ENCODE measurements around the gene ZMPSTE24.

The ZMPSTE24 gene

GRCh38 chr1:40258445-40258769 is 371 bp downstream of the ZMPSTE24 start:
- DNase-seq (ENCODE audit: extremely low read depth in 1 of 2, low read depth in 1 of 2), result no peak

- peak in 1 of 2 donors; percentile 28 for DNase-seq (ENCODE audit: extremely low read depth in 1 of 2, low read depth in 1 of 2)
Observed at GRCh38 chr1:40264354-40264781, 6.3 kb downstream of the ZMPSTE24 start.

GRCh38 chr1:40265298-40265697 is 7.3 kb downstream of the ZMPSTE24 start:
- DNase-seq (ENCODE audit: extremely low read depth in 1 of 2, low read depth in 1 of 2), result no peak

- DNase-seq (ENCODE audit: extremely low read depth in 1 of 2, low read depth in 1 of 2), result no peak
Observed at GRCh38 chr1:40265919-40266318, 7.9 kb downstream of the ZMPSTE24 start.

- no peak for DNase-seq (ENCODE audit: extremely low read depth in 1 of 2, low read depth in 1 of 2)
Observed at GRCh38 chr1:40266786-40267535, 8.9 kb downstream of the ZMPSTE24 start.

- no peak for DNase-seq (ENCODE audit: extremely low read depth in 1 of 2, low read depth in 1 of 2)
Observed at GRCh38 chr1:40267767-40268187, 9.7 kb downstream of the ZMPSTE24 start.

- DNase-seq (ENCODE audit: extremely low read depth in 1 of 2, low read depth in 1 of 2), result no peak
Observed at GRCh38 chr1:40268211-40268610, 10.2 kb downstream of the ZMPSTE24 start.

GRCh38 chr1:40270152-40270834 is 12.3 kb downstream of the ZMPSTE24 start:
- DNase-seq (ENCODE audit: extremely low read depth in 1 of 2, low read depth in 1 of 2), result peak in 1 of 2 donors; percentile 12

GRCh38 chr1:40272653-40273213 is 14.7 kb downstream of the ZMPSTE24 start:
- DNase-seq (ENCODE audit: extremely low read depth in 1 of 2, low read depth in 1 of 2), result no peak

GRCh38 chr1:40273547-40274166 is 15.6 kb downstream of the ZMPSTE24 start:
- DNase-seq (ENCODE audit: extremely low read depth in 1 of 2, low read depth in 1 of 2), result no peak

GRCh38 chr1:40274331-40274730 is 16.3 kb downstream of the ZMPSTE24 start:
- no peak for DNase-seq (ENCODE audit: extremely low read depth in 1 of 2, low read depth in 1 of 2)

- no peak for DNase-seq (ENCODE audit: extremely low read depth in 1 of 2, low read depth in 1 of 2)
Observed at GRCh38 chr1:40276122-40276521, 18.1 kb downstream of the ZMPSTE24 start.

GRCh38 chr1:40281853-40282252 is 23.8 kb downstream of the ZMPSTE24 start:
- no peak for DNase-seq (ENCODE audit: extremely low read depth in 1 of 2, low read depth in 1 of 2)

- DNase-seq (ENCODE audit: extremely low read depth in 1 of 2, low read depth in 1 of 2), result no peak
Observed at GRCh38 chr1:40291293-40291692, 33.3 kb downstream of the ZMPSTE24 start.

- DNase-seq (ENCODE audit: extremely low read depth in 1 of 2, low read depth in 1 of 2), result no peak
Observed at GRCh38 chr1:40299366-40300248, 41.6 kb downstream of the ZMPSTE24 start.

- DNase-seq (ENCODE audit: extremely low read depth in 1 of 2, low read depth in 1 of 2), result no peak
Observed at GRCh38 chr1:40300249-40300567, 42.2 kb downstream of the ZMPSTE24 start.

- no peak for DNase-seq (ENCODE audit: extremely low read depth in 1 of 2, low read depth in 1 of 2)
Observed at GRCh38 chr1:40300651-40301050, 42.6 kb downstream of the ZMPSTE24 start.

GRCh38 chr1:40301066-40301465 is 43.0 kb downstream of the ZMPSTE24 start:
- DNase-seq (ENCODE audit: extremely low read depth in 1 of 2, low read depth in 1 of 2), result no peak

GRCh38 chr1:40301541-40302299 is 43.7 kb downstream of the ZMPSTE24 start:
- DNase-seq (ENCODE audit: extremely low read depth in 1 of 2, low read depth in 1 of 2), result no peak

- no peak for DNase-seq (ENCODE audit: extremely low read depth in 1 of 2, low read depth in 1 of 2)
Observed at GRCh38 chr1:40302475-40302874, 44.4 kb downstream of the ZMPSTE24 start.

All from stimulated activated CD8-positive, alpha-beta memory T cell treated with anti-CD3 and anti-CD28 coated beads, Interleukin-7, amount 100 ng/mL, for 48 hours (primary cell).